Coronary artery (tissue), 2 donors: ENCODE results near the gene SLC25A30.
"Not testable (repeated sequence)": the region's sequence is repeated elsewhere in the genome, so short reads cannot be mapped to it uniquely, and the experiment has no call there.

Experiments
- DNase-seq: peaks from one replicate; pipeline ENCODE4 v3.0.0-alpha.2; 2017; ENCODE audit warnings: low spot score
- H3K27ac ChIP-seq, 2 donors: fragments of 200-600 bp; sonication (generic); one replicate each; pipeline ENCODE4 v1.5.1; 2016 to 2019
- H3K4me3 ChIP-seq: fragments of 200-600 bp; sonication (generic); 2 replicates; pipeline ENCODE4 v1.5.1; 2016; ENCODE audit warnings: mild to moderate bottlenecking, moderate library complexity
- CTCF ChIP-seq: fragments of 200-600 bp; sonication (generic); IDR thresholded peaks from one replicate; pipeline ENCODE4 v1.5.1; 2019; ENCODE audit warnings: antibody characterized with exemption

SLC25A30 gene

GRCh38 chr13:45352031-45352430 lies 66.1 kb downstream of the SLC25A30 start:
- Histone ChIP-seq H3K27ac (no peak overlapping the region), H3K4me3 (no peak overlapping the region)
- TF ChIP-seq CTCF = no peak
- no peak for DNase-seq

GRCh38 chr13:45350152-45350551 lies 68.0 kb downstream of the SLC25A30 start:
- no peak for TF ChIP-seq CTCF
- H3K27ac ChIP-seq = no peak overlapping the region
- no peak overlapping the region for H3K4me3 ChIP-seq
- DNase-seq = no peak

GRCh38 chr13:45349438-45349837 lies 68.7 kb downstream of the SLC25A30 start:
- no peak for DNase-seq
- Histone ChIP-seq H3K27ac (no peak overlapping the region), H3K4me3 (no peak overlapping the region)
- no peak for TF ChIP-seq CTCF

- H3K27ac ChIP-seq, DNase-seq, H3K4me3 ChIP-seq: not testable (repeated sequence)
These were observed 74.1 kb downstream of the SLC25A30 start for GRCh38 chr13:45344064-45344463.
